GM21619 (cell line): ENCODE data around the gene TEX10.

Experiments used
- ATAC-seq: cut with Tn5 transposase; IDR thresholded peaks from one replicate; pipeline ENCODE4 v1.9.1; 2021; ENCODE audit not compliant: unreplicated experiment

TEX10 gene

DNA sequence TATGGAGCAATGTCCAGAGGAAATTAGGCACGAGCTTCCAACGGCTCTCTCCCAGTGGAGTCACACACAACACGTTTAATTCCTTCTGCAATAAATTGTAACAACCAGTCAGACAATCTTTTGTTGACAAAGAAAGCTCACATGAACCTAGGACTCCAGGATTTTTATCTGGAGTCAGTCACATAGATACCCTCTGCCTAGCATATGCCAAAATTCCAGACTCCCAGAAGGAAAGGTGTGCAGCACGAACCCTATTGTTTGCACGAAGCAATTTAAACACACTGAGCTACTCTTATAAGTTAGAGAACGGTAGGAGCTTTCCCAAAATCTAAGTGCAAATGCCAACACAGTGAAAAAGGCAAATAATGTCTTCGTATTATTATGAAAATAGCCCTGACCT is 67.1 kb downstream of the TEX10 start:
- ATAC-seq: no peak

GRCh38 chr9:100285080-100285479 is 67.7 kb downstream of the TEX10 start:
- no peak for ATAC-seq

DNA sequence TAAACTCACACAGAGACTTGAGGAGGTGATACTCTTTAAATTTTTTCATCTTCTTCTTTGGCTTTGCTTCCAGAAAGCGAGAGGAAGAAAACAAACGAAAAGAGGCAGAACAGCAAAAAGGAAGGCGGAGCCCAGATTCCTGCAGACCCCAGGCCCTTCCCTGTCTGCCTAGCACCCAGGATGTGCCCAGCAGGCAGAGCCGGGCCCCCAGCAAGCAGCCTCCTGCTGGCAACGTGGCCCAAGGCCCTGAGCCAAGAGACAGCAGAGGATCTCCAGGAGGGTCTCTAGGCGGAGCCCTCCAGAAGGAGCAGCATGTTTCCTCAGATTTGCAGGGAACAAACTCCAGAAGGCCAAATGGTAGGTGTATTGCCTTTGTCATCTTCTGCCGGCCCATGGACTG is 68.5 kb downstream of the TEX10 start:
- no peak for ATAC-seq

DNA sequence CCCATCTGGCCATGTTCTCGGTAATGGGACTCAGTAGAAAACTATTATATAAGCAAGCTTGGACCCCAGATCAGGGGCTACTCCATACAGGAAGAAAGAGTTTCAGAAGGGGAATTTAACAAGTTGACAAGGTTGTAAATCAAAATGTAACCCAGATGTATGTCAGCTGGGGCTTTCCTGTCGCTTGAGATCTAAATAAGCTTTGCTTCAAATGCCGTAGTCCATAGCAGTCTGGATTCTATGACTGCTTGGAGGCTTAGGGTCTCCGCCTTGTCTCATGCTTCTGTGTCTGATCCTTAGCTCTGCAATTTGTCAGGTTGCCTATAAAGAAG is 70.4 kb downstream of the TEX10 start:
- no peak for ATAC-seq

- ATAC-seq: no peak
These were observed 70.9 kb downstream of the TEX10 start for GRCh38 chr9:100281676-100282387.

- ATAC-seq: no peak
These were observed 71.7 kb downstream of the TEX10 start for GRCh38 chr9:100281066-100281465.

- ATAC-seq: no peak
These were observed 75.4 kb downstream of the TEX10 start for GRCh38 chr9:100277166-100277979.

DNA sequence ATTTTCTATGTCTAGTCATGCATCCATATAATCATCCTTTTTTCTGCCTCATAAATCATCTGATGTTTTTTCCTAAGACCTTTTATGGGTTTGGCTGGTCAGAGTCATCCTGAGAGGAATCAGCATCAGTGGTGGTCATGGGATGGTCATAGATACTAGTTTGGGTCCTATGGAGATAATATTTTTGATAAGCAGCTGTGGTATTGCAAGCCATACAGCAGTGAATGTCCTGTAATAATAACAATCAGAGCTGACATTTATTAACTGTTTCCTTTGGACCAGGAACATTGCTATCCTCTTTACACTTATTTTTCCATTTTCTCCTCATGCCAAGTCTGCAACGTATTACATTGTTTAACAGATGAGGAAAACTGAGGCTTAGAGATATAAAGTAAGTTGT is 83.1 kb downstream of the TEX10 start:
- no peak for ATAC-seq

- ATAC-seq: no peak
These were observed 84.5 kb downstream of the TEX10 start for GRCh38 chr9:100268271-100268670.

DNA sequence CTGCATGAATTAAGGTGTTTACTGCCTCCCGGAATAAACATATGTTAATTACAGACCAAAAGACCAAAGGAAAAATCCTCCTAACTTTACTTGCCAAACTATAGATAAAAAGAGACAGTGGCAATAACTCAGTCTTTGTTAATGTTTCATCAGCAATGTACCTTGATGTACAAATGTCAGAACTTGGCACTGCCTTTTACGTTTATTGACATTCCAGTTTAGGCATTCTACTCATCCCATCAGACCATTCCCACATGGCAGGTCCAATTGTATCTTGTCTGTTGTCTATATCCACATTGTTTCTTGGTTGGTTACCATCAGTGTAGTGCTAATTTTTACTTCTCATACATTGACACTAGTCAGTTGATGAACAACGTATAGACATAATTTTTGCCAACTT is 85.5 kb downstream of the TEX10 start:
- no peak for ATAC-seq
